Fibroblast of lung (primary cell): ENCODE measurements around the gene UGGT1. TPM values are rescaled to one million over a fixed set of nuclear protein-coding genes. Genes with fewer than 3 reads are reported as not detected.

Experiments
- DNase-seq, 2 donors: peaks; one replicate each; pipeline versions ENCODE4 v3.0.0 to v3.0.0-alpha.2; 2010; ENCODE audit warnings: low read depth in 2 of 2
- H2AFZ ChIP-seq: 2 replicates; pipeline ENCODE4 v1.5.1; 2012; ENCODE audit warnings: low read length, control low read depth, inconsistent platforms
- H3K27ac ChIP-seq: 2 replicates; pipeline ENCODE4 v1.5.1; 2011; ENCODE audit warnings: low read length, control low read depth; ENCODE audit not compliant: insufficient read depth
- H3K27me3 ChIP-seq: 2 replicates; pipeline ENCODE4 v1.5.1; 2011; ENCODE audit warnings: mild to moderate bottlenecking, low read length; ENCODE audit not compliant: control insufficient read depth, insufficient read depth
- H3K36me3 ChIP-seq: 2 replicates; pipeline ENCODE4 v1.5.1; 2011; ENCODE audit warnings: low read length; ENCODE audit not compliant: control insufficient read depth, insufficient read depth
- H3K4me1 ChIP-seq: 2 replicates; pipeline ENCODE4 v1.5.1; 2011; ENCODE audit warnings: low read length; ENCODE audit not compliant: control insufficient read depth, insufficient read depth; ENCODE audit errors: extremely low read depth
- H3K4me2 ChIP-seq: 2 replicates; pipeline ENCODE4 v1.5.1; 2011; ENCODE audit warnings: low read length, control low read depth; ENCODE audit not compliant: insufficient read depth; ENCODE audit errors: extremely low read depth
- H3K4me3 ChIP-seq, 4 experiments: fragments of 200-600 bp in 1 of 4; sonication (generic) in 1 of 4; replicated peaks in 1 of 4; 2 replicates each; pipeline ENCODE4 v1.5.1; 2011 to 2016; ENCODE audit warnings: low read length in 4 of 4, low read depth in 3 of 4, mild to moderate bottlenecking in 3 of 4, control low read depth in 2 of 4, inconsistent platforms in 1 of 4, mixed read lengths in 1 of 4; ENCODE audit not compliant: insufficient read depth in 1 of 4; ENCODE audit errors: control extremely low read depth in 1 of 4
- H3K79me2 ChIP-seq: 2 replicates; pipeline ENCODE4 v1.5.1; 2012; ENCODE audit warnings: mild to moderate bottlenecking, low read length, inconsistent platforms; ENCODE audit not compliant: control insufficient read depth, insufficient read depth
- H3K9ac ChIP-seq: 2 replicates; pipeline ENCODE4 v1.5.1; 2011; ENCODE audit warnings: mild to moderate bottlenecking, low read length, control low read depth; ENCODE audit not compliant: insufficient read depth
- H3K9me3 ChIP-seq: 2 replicates; pipeline ENCODE4 v1.5.1; 2012; ENCODE audit warnings: low read depth, low read length; ENCODE audit not compliant: control insufficient read depth, insufficient read depth
- H4K20me1 ChIP-seq: 2 replicates; pipeline ENCODE4 v1.5.1; 2011; ENCODE audit warnings: low read length; ENCODE audit not compliant: control insufficient read depth, insufficient read depth; ENCODE audit errors: extremely low read depth
- EZH2 ChIP-seq: IDR thresholded peaks from 2 replicates; pipeline ENCODE4 v1.5.1; 2012; ENCODE audit warnings: low read length, control low read depth, mild to moderate bottlenecking; ENCODE audit errors: missing control alignments
- polyA plus RNA-seq, 2 donors: library from polyadenylated mRNA; depleted of rRNA in 1 of 2; stranded (reverse) in 1 of 2; unstranded in 1 of 2; fragments of >200 nt; gene quantifications; 2 replicates each; pipeline ENCODE4 v1.2.1, GENCODE V29; 2011 to 2012; ENCODE audit warnings: missing spikeins in 1 of 2
- total RNA-seq: library from RNA; depleted of rRNA; stranded (reverse); fragments of >200 nt; gene quantifications from 2 replicates; pipeline ENCODE4 v1.2.1, GENCODE V29; 2014
- TF ChIP-seq, protein P1 (sequence below), 2 donors: IDR thresholded peaks in 1 of 2; conservative IDR thresholded peaks in 1 of 2; 1 replicate in 1 of 2; 2 replicates in 1 of 2; pipeline ENCODE4 v1.5.1; 2011 to 2012; ENCODE audit warnings: low read length in 2 of 2, control low read depth in 1 of 2, inconsistent platforms in 1 of 2, low read depth in 1 of 2, mild to moderate bottlenecking in 1 of 2

UGGT1 gene
- total and polyA plus RNA-seq, 2 donors (not counting 1 experiment from before 2014, with no cell fraction given) = 59.3 to 87.9 TPM

DNA sequence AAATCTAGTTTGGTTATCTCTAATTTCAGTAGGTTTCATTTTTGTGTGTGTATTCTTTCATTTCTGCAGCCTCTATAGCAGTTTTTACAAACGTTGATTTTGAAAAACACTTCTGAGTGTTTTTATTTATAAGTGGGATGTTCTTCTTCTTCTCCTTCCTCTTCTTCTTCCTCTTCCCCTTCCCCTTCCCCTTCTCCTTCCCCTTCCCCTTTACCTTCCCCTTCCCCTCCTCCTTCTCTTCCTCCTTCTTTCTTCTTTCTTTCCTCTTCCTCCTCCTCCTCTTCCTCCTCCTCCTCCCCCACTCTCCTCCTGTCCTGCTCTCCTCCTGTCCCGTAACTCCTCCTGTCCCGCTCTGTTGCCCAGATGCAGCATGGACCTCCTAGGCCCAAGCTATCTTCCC, 4.2 kb downstream of the UGGT1 start:
- Histone ChIP-seq H3K9me3 (no peaks in the 10 kb centered on the region), H3K36me3 (no peaks in the 10 kb centered on the region), H3K4me3 (no peak overlapping the region), H3K9ac (no peak overlapping the region), H3K27ac (no peak overlapping the region), H3K4me2 (no peak overlapping the region), H3K4me1 (no peaks in the 10 kb centered on the region), H3K27me3 (no peaks in the 10 kb centered on the region), H3K79me2 (peaks cover 57% of the 10 kb centered on the region), H2AFZ (no peak overlapping the region), H4K20me1 (no peaks in the 10 kb centered on the region)
- TF ChIP-seq, protein P1, sequence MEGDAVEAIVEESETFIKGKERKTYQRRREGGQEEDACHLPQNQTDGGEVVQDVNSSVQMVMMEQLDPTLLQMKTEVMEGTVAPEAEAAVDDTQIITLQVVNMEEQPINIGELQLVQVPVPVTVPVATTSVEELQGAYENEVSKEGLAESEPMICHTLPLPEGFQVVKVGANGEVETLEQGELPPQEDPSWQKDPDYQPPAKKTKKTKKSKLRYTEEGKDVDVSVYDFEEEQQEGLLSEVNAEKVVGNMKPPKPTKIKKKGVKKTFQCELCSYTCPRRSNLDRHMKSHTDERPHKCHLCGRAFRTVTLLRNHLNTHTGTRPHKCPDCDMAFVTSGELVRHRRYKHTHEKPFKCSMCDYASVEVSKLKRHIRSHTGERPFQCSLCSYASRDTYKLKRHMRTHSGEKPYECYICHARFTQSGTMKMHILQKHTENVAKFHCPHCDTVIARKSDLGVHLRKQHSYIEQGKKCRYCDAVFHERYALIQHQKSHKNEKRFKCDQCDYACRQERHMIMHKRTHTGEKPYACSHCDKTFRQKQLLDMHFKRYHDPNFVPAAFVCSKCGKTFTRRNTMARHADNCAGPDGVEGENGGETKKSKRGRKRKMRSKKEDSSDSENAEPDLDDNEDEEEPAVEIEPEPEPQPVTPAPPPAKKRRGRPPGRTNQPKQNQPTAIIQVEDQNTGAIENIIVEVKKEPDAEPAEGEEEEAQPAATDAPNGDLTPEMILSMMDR (conservative IDR thresholded peaks at IDR 0.05 in 1 of 2, IDR thresholded peaks at IDR 0.05 in 1 of 2; ENCODE audit: low read depth in 1 of 2, low read length in 2 of 2) = no peak
- no peak for TF ChIP-seq EZH2
- no peak for DNase-seq

DNA sequence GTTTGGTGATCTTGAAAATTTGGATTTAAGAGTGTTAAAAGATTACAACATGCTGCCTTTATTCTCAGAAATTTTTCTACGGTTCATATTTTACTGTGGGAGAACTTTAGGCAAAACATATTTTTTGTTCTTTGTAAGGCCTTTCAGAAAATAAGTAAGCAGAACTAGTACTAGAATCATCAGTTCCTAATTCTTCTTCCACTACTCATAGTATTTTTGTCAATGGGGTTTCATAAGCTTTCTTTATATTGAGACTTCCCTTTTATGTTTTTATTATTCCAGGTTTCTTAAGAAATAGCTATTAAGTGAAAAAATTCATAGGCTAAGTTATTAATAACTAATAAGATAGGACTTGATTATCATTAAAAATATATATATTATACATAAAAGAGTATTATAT, 12.4 kb downstream of the UGGT1 start:
- H3K79me2 ChIP-seq = peaks cover 9% of the 10 kb centered on the region

DNA sequence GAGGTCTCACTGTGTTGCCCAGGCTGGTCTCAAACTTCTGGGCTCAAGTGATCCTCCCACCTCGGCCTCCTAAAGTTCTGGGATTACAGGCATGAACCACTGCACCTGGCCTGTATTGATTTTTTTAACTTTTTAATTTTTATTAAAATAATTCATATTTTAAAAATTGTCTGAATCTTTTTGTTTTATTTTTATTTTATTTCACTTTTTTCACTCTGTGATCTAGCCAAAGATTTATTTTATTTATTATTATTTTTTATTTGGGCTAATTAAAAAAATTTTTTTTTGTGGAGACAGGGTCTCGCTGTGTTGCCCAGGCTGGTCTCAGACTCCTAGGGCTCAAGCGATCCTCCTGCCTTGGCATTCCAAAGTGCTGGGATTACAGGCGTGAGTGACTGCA, 14.1 kb downstream of the UGGT1 start:
- no peak for DNase-seq
- Histone ChIP-seq H3K79me2 (peaks cover 9% of the 10 kb centered on the region), H3K4me1 (no peaks in the 10 kb centered on the region), H3K9me3 (no peaks in the 10 kb centered on the region), H2AFZ (no peak overlapping the region), H3K4me2 (no peak overlapping the region), H3K9ac (no peak overlapping the region), H3K36me3 (peaks cover 2% of the 10 kb centered on the region), H3K27ac (no peak overlapping the region), H3K4me3 (no peak overlapping the region), H3K27me3 (no peaks in the 10 kb centered on the region), H4K20me1 (no peaks in the 10 kb centered on the region)
- TF ChIP-seq, protein P1 (conservative IDR thresholded peaks at IDR 0.05 in 1 of 2, IDR thresholded peaks at IDR 0.05 in 1 of 2; ENCODE audit: low read depth in 1 of 2, low read length in 2 of 2) = no peak
- TF ChIP-seq EZH2 = no peak

More for the DNA sequence above, 12.4 kb downstream of the UGGT1 start:
- H3K27ac ChIP-seq = no peak overlapping the region
- H3K9me3 ChIP-seq = no peaks in the 10 kb centered on the region
- no peak overlapping the region for H3K4me2 ChIP-seq
- no peaks in the 10 kb centered on the region for H3K27me3 ChIP-seq
- H3K4me1 ChIP-seq = no peaks in the 10 kb centered on the region
- TF ChIP-seq, protein P1 (conservative IDR thresholded peaks at IDR 0.05 in 1 of 2, IDR thresholded peaks at IDR 0.05 in 1 of 2; ENCODE audit: low read depth in 1 of 2, low read length in 2 of 2) = no peak
- TF ChIP-seq EZH2 = no peak
- no peak overlapping the region for H3K4me3 ChIP-seq
- no peak overlapping the region for H2AFZ ChIP-seq
- H3K9ac ChIP-seq = no peak overlapping the region
- DNase-seq = no peak
- H3K36me3 ChIP-seq = peaks cover 2% of the 10 kb centered on the region
- no peaks in the 10 kb centered on the region for H4K20me1 ChIP-seq
